Small intestine (tissue), 7 donors: ENCODE results near the gene TBL3. TPM values are rescaled to one million over a fixed set of nuclear protein-coding genes. Genes with fewer than 3 reads are reported as not detected.

Experiments used
- DNase-seq, 2 donors: peaks; one replicate each; pipeline versions ENCODE4 v3.0.0 to v3.0.0-alpha.2; 2013
- FAIRE-seq: peaks from 2 replicates; lab custom pipeline; 2012; peaks lifted over from hg19 to GRCh38; lab: Jason Lieb, UNC
- H3K27ac ChIP-seq, 3 donors: one replicate each; pipeline ENCODE4 v1.5.1; 2013; ENCODE audit warnings: low read length in 2 of 3, mild to moderate bottlenecking in 2 of 3, control low read depth in 1 of 3, inconsistent platforms in 1 of 3, low read depth in 1 of 3, moderate library complexity in 1 of 3
- H3K27me3 ChIP-seq, 3 donors: one replicate each; pipeline ENCODE4 v1.6.1; 2013; ENCODE audit warnings: low read length in 3 of 3, inconsistent platforms in 1 of 3; ENCODE audit not compliant: control insufficient read depth in 3 of 3, insufficient read depth in 3 of 3
- H3K36me3 ChIP-seq, 3 donors: one replicate each; pipeline ENCODE4 v1.6.1; 2013; ENCODE audit warnings: low read length in 3 of 3, inconsistent platforms in 1 of 3, low read depth in 1 of 3, mild to moderate bottlenecking in 1 of 3, moderate library complexity in 1 of 3; ENCODE audit not compliant: control insufficient read depth in 3 of 3, insufficient read depth in 2 of 3
- H3K4me1 ChIP-seq, 3 donors: one replicate each; pipeline ENCODE4 v1.6.1; 2013; ENCODE audit warnings: low read length in 2 of 3, inconsistent platforms in 1 of 3, low read depth in 1 of 3, mild to moderate bottlenecking in 1 of 3, moderate library complexity in 1 of 3; ENCODE audit not compliant: control insufficient read depth in 3 of 3, insufficient read depth in 2 of 3
- H3K4me3 ChIP-seq, 3 donors: one replicate each; pipeline ENCODE4 v1.5.1; 2013; ENCODE audit warnings: low read length in 3 of 3, control low read depth in 1 of 3, inconsistent platforms in 1 of 3, low read depth in 1 of 3, mild to moderate bottlenecking in 1 of 3, moderate library complexity in 1 of 3
- H3K9me3 ChIP-seq, 2 donors: one replicate each; pipeline ENCODE4 v1.6.1; 2013; ENCODE audit warnings: low read depth in 1 of 2, low read length in 1 of 2; ENCODE audit not compliant: control insufficient read depth in 2 of 2, insufficient read depth in 1 of 2
- WGBS, 3 donors: extraction: QIAGEN DNeasy Blood & Tissue Kit; methylation state at CpG; one replicate each; pipeline ENCODE4 v1.1.7; 2013; 5-methylcytosine and 5-hydroxymethylcytosine counted together
- polyA plus RNA-seq, 4 donors: library from polyadenylated mRNA; stranded (reverse) in 3 of 4; unstranded in 1 of 4; fragments of 200-250 nt in 3 of 4; fragments of 120-200 nt in 1 of 4; gene quantifications; one replicate each; pipeline versions ENCODE4 v1.2.1 to v1.2.3, GENCODE V29; 2013
- donor health status: healthy with polysubstance abuse.
- donor health status: control.
- donor health status: control.
- donor health status: Bipolar disorder and iron deficiency.
- donor health status: healthy.

Gene TBL3
- polyA plus RNA-seq, 4 donors, result 34.1 to 49.7 (median 45.6) TPM

DNA sequence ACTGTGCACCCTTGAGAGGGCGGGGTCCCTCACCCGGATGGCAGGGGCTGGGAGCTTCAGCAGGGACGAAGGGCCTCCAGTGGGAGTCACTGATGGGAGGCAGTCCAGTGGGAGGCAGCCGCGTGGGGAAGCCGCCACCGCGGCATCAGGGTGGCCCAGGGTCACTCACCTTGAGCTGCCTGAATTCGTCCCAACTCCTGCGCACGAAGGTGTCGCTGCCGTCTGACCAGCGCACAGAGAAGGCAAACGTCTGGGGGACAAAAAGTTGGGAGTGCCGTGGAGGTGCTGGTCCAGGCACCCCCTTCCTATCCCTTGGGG lies 8.9 kb downstream of the TBL3 start:
- Histone ChIP-seq H3K4me3 (peak overlapping the region in 1 of 3 donors; percentile 6), H3K36me3 (peaks cover 0 to 40% (median 0%) of the 10 kb centered on the region in 3 donors), H3K4me1 (peaks cover 0 to 58% (median 5%) of the 10 kb centered on the region in 3 donors), H3K27ac (no peak overlapping the region), H3K27me3 (peaks cover 0 to 41% (median 5%) of the 10 kb centered on the region in 3 donors), H3K9me3 (no peaks in the 10 kb centered on the region)
- 18 to 21% (median 19%) methylated on average over 16 of the region's 16 CpGs for WGBS, 3 donors
- FAIRE-seq (no peak), DNase-seq (no peak)

DNA sequence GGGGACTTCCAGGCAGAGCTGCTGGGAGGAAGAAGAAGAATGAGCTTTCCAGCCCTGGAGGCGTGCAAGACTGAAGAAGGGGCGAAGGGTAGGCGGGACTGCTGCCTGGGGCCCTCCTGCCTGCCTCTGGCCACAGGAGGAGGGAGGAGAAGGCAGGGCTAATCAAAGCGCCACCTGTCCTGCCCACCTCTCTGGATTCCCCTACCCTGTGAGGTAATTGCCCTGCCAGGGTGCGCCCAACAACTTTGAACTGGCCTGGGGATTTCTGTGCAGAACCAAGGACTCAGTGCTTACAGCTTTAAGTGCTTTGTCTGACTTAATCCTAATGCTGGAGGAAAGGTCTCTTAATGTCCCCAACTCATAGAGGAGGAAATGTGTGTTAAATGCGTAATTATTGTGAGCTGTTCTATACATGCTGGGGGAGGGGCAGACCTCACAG lies 9.6 kb downstream of the TBL3 start, which contains the start of gene NOXO1:
TSS of gene NOXO1 (minus strand) at position 72 of the 439 bp plus-strand sequence. CDS start 290 bp downstream, outside the sequence.
- H3K27ac ChIP-seq, result peak within 1 kb of the TSS; percentile 2 to 78 (median 5)
- DNase-seq, result peak; percentile 57 to 59
- peaks cover 0 to 40% (median 1%) of the 10 kb centered on the region in 3 donors for H3K36me3 ChIP-seq
- FAIRE-seq, result no peak
- peak within 1 kb of the TSS in 1 of 3 donors; percentile 6 for H3K4me3 ChIP-seq
- no peaks in the 10 kb centered on the region for H3K9me3 ChIP-seq
- 9 to 30% (median 18%) methylated on average over 6 of the region's 6 CpGs for WGBS, 3 donors
- peaks cover 0 to 65% (median 5%) of the 10 kb centered on the region in 3 donors for H3K4me1 ChIP-seq
- peaks cover 0 to 41% (median 5%) of the 10 kb centered on the region in 3 donors for H3K27me3 ChIP-seq

- Histone ChIP-seq H3K4me3 (no peak overlapping the region), H3K4me1 (peaks cover 0 to 67% (median 5%) of the 10 kb centered on the region in 3 donors), H3K36me3 (peaks cover 2 to 40% (median 2%) of the 10 kb centered on the region in 3 donors), H3K9me3 (no peaks in the 10 kb centered on the region), H3K27me3 (peaks cover 0 to 41% (median 5%) of the 10 kb centered on the region in 3 donors), H3K27ac (peak overlapping the region; percentile 2 to 78 (median 5))
- WGBS, 3 donors, result 16 to 51% (median 25%) methylated on average over 5 of the region's 5 CpGs
- FAIRE-seq, result no peak
- peak; percentile 41 to 66 for DNase-seq
These were observed 10.2 kb downstream of the TBL3 start for GRCh38 chr16:1982013-1982433.

GRCh38 chr16:1982991-1983543 lies 11.2 kb downstream of the TBL3 start:
- H3K4me1 ChIP-seq, result peaks cover 0 to 67% (median 5%) of the 10 kb centered on the region in 3 donors
- peak overlapping the region in 2 of 3 donors; percentile 82 to 90 for H3K27ac ChIP-seq
- 29 to 38% (median 36%) methylated on average over 19 of the region's 19 CpGs for WGBS, 3 donors
- no peak for FAIRE-seq
- DNase-seq, result no peak
- H3K27me3 ChIP-seq, result peaks cover 0 to 43% (median 5%) of the 10 kb centered on the region in 3 donors
- peaks cover 2 to 37% (median 2%) of the 10 kb centered on the region in 3 donors for H3K36me3 ChIP-seq
- H3K9me3 ChIP-seq, result no peaks in the 10 kb centered on the region
- peak overlapping the region in 1 of 3 donors; percentile 83 for H3K4me3 ChIP-seq

DNA sequence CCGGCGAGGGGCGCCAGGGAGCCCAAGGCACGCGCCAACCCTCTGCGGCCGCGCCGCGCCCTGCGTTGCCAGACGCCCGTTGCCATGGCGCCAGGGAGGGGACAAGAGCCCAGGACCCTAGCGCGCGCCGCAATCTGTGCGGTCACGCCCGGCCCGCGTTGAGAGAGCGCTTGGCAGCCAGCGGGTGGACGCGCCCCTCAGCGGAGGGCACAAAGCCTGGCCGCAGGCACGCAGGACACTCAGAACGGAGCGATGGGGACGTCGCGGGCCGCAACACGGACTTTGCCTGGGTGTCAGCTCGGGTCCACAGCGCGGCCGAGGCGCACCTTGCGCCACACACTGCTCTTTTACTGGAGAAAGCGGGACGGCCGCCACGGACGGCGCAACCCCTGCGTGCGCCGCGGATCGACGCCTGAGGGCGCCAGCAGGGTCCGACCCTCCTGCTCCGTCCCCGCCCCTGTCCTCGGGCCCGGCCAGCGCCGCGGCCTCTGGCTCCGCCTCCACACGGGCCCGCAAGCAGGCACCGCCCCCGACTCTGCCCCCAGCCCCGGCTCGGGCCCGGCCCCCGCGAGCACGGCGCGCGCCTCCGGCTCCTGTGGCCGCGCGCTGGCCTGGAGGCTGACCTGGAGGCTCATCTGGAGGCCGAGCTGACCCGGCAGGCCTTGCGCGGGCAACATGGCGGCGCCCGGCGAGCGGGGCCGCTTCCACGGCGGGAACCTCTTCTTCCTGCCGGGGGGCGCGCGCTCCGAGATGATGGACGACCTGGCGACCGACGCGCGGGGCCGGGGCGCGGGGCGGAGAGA lies 11.9 kb downstream of the TBL3 start, which contains the start of gene GFER:
TSS of gene GFER (plus strand) at position 650 of the 803 bp plus-strand sequence. CDS start at position 676, 26 bp downstream.
- DNase-seq (peak; percentile 90 to 95), FAIRE-seq (no peak)
- Histone ChIP-seq H3K4me3 (peak within 1 kb of the TSS; percentile 52 to 83 (median 81)), H3K27ac (peak within 1 kb of the TSS; percentile 82 to 97 (median 85)), H3K36me3 (peaks cover 2 to 30% (median 2%) of the 10 kb centered on the region in 3 donors), H3K27me3 (peaks cover 3 to 50% (median 6%) of the 10 kb centered on the region in 3 donors), H3K4me1 (peaks cover 0 to 61% (median 5%) of the 10 kb centered on the region in 3 donors), H3K9me3 (no peaks in the 10 kb centered on the region)
- 0% methylated on average over 64 to 109 of the region's 109 CpGs for WGBS, 3 donors

DNA sequence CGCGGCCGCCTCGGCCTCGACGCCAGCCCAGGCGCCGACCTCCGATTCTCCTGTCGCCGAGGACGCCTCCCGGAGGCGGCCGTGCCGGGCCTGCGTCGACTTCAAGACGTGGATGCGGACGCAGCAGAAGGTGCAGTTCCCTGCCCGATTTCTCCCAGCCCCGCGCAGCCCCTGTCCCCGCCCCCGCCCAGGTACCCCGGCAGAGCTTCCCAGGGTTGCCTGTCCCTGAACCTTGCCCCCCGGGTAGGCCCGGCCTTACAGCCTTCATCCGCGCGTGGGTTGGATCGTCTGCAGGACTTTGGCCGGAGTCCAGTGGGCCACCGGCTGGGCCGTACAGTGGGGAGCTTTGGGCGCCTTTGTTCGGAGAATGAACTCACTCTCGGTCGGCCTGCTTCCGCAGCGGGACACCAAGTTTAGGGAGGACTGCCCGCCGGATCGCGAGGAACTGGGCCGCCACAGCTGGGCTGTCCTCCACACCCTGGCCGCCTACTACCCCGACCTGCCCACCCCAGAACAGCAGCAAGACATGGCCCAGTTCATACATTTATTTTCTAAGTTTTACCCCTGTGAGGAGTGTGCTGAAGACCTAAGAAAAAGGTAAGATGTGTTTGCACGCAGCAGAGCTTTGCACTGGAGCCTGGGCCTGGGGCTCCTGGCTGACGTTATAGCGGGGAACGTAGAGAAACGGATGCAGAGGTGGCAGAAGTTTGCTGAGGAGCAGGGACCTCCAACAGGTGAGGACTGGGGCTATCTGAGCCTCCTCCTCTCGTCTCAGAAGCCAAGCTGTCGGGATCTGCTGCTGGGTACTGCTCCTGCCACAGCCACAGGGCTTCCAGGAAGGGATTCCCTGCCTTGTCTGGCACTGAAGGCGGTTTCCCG lies 12.7 kb downstream of the TBL3 start:
- peaks cover 3 to 55% (median 11%) of the 10 kb centered on the region in 3 donors for H3K27me3 ChIP-seq
- FAIRE-seq (no peak), DNase-seq (peak; percentile 78)
- peaks cover 2 to 29% (median 2%) of the 10 kb centered on the region in 3 donors for H3K36me3 ChIP-seq
- 5 to 8% (median 8%) methylated on average over 43 to 58 of the region's 58 CpGs for WGBS, 3 donors
- H3K4me1 ChIP-seq, result peaks cover 0 to 62% (median 5%) of the 10 kb centered on the region in 3 donors
- no peaks in the 10 kb centered on the region for H3K9me3 ChIP-seq
- peak overlapping the region; percentile 48 to 83 (median 81) for H3K4me3 ChIP-seq
- H3K27ac ChIP-seq, result peak overlapping the region; percentile 29 to 97 (median 82)

- Histone ChIP-seq H3K9me3 (no peaks in the 10 kb centered on the region), H3K27me3 (peaks cover 3 to 50% (median 9%) of the 10 kb centered on the region in 3 donors), H3K36me3 (peaks cover 2 to 29% (median 2%) of the 10 kb centered on the region in 3 donors), H3K4me3 (peak overlapping the region in 2 of 3 donors; percentile 48 to 83), H3K4me1 (peaks cover 0 to 56% (median 3%) of the 10 kb centered on the region in 3 donors), H3K27ac (peak overlapping the region; percentile 29 to 97 (median 82))
- DNase-seq (peak; percentile 51 to 90), FAIRE-seq (no peak)
- 51 to 78% (median 63%) methylated on average over 14 of the region's 14 CpGs for WGBS, 3 donors
These were observed 13.8 kb downstream of the TBL3 start for GRCh38 chr16:1985466-1986150.
